Progenitor cell of endocrine pancreas (in vitro differentiated cells): ENCODE measurements around the gene ADIPOQ. TPM values are rescaled to one million over a fixed set of nuclear protein-coding genes. Genes with fewer than 3 reads are reported as not detected.
"Not testable (repeated sequence)": the region's sequence is repeated elsewhere in the genome, so short reads cannot be mapped to it uniquely, and the experiment has no call there.

Experiments
- DNase-seq: peaks from one replicate; pipeline ENCODE4 v3.0.0; 2021; ENCODE audit warnings: low spot score; ENCODE audit not compliant: unreplicated experiment
- H3K27ac Mint-ChIP-seq: 2 replicates; pipeline ENCODE4 v1.8.0; 2021; ENCODE audit warnings: mild to moderate bottlenecking, moderate library complexity, mixed read lengths
- H3K27me3 Mint-ChIP-seq: 2 replicates; pipeline ENCODE4 v1.8.0; 2021; ENCODE audit warnings: mixed read lengths
- H3K36me3 Mint-ChIP-seq: 2 replicates; pipeline ENCODE4 v1.8.0; 2022; ENCODE audit warnings: mixed read lengths; ENCODE audit not compliant: insufficient read depth
- H3K4me1 Mint-ChIP-seq: 2 replicates; pipeline ENCODE4 v1.8.0; 2021; ENCODE audit warnings: low read depth, mixed read lengths
- H3K4me3 Mint-ChIP-seq: 2 replicates; pipeline ENCODE4 v1.8.0; 2021; ENCODE audit warnings: low read depth, mild to moderate bottlenecking, moderate library complexity, mixed read lengths
- H3K9me3 Mint-ChIP-seq: 2 replicates; pipeline ENCODE4 v1.8.0; 2021; ENCODE audit warnings: low read depth, mixed read lengths
- total RNA-seq: library from RNA; stranded (reverse); gene quantifications from 2 replicates; pipeline ENCODE4 v1.2.1, GENCODE V29; 2021
- TF ChIP-seq, protein P1 (sequence below): fragments of 200-600 bp; sonication (generic); IDR thresholded peaks from one replicate; pipeline ENCODE4 v1.5.0; 2021; ENCODE audit warnings: antibody characterized with exemption, mild to moderate bottlenecking; ENCODE audit not compliant: unreplicated experiment

Gene ADIPOQ
- total RNA-seq, 1 donor from 2014 or later, result not detected

GRCh38 chr3:186883686-186884058 is 41.2 kb downstream of the ADIPOQ start:
- Mint-ChIP-seq H3K4me1 (peaks cover 17% of the 10 kb centered on the region), H3K4me3 (no peak overlapping the region), H3K27me3 (no peaks in the 10 kb centered on the region), H3K36me3 (no peaks in the 10 kb centered on the region), H3K27ac (no peak overlapping the region), H3K9me3 (no peaks in the 10 kb centered on the region)
- TF ChIP-seq, protein P1, sequence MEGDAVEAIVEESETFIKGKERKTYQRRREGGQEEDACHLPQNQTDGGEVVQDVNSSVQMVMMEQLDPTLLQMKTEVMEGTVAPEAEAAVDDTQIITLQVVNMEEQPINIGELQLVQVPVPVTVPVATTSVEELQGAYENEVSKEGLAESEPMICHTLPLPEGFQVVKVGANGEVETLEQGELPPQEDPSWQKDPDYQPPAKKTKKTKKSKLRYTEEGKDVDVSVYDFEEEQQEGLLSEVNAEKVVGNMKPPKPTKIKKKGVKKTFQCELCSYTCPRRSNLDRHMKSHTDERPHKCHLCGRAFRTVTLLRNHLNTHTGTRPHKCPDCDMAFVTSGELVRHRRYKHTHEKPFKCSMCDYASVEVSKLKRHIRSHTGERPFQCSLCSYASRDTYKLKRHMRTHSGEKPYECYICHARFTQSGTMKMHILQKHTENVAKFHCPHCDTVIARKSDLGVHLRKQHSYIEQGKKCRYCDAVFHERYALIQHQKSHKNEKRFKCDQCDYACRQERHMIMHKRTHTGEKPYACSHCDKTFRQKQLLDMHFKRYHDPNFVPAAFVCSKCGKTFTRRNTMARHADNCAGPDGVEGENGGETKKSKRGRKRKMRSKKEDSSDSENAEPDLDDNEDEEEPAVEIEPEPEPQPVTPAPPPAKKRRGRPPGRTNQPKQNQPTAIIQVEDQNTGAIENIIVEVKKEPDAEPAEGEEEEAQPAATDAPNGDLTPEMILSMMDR, result no peak
- no peak for DNase-seq

- H3K27me3 Mint-ChIP-seq, H3K36me3 Mint-ChIP-seq, DNase-seq, H3K4me3 Mint-ChIP-seq, H3K27ac Mint-ChIP-seq, H3K9me3 Mint-ChIP-seq: not testable (repeated sequence)
- H3K4me1 Mint-ChIP-seq, result peaks cover 20% of the 10 kb centered on the region
These were observed 42.4 kb downstream of the ADIPOQ start for GRCh38 chr3:186884868-186885267.

- no peak for DNase-seq
- Mint-ChIP-seq H3K27me3 (no peaks in the 10 kb centered on the region), H3K36me3 (no peaks in the 10 kb centered on the region), H3K9me3 (no peaks in the 10 kb centered on the region), H3K4me3 (no peak overlapping the region), H3K27ac (no peak overlapping the region), H3K4me1 (peaks cover 20% of the 10 kb centered on the region)
- TF ChIP-seq, protein P1, result no peak
These were observed 43.9 kb downstream of the ADIPOQ start for GRCh38 chr3:186886202-186886981.

DNA sequence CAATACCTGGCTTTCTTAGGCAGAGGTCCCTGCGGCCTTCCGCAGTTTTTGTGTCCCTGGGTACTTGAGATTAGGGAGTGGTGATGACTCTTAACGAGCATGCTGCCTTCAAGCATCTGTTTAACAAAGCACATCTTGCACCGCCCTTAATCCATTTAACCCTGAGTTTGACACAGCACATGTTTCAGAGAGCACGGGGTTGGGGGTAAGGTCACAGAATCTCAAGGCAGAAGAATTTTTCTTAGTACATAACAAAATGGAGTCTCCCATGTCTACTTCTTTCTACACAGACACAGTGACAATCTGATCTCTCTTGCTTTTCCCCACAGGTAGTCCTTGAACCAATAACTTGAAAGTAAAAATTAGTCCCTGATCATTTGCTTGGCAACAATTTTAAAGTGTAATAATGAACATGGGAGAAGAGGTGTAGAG is 45.0 kb downstream of the ADIPOQ start:
- H3K4me3 Mint-ChIP-seq, H3K27ac Mint-ChIP-seq, H3K9me3 Mint-ChIP-seq, DNase-seq, H3K27me3 Mint-ChIP-seq, H3K36me3 Mint-ChIP-seq: not testable (repeated sequence)
- peaks cover 20% of the 10 kb centered on the region for H3K4me1 Mint-ChIP-seq

GRCh38 chr3:186888569-186888968 is 46.1 kb downstream of the ADIPOQ start:
- no peaks in the 10 kb centered on the region for H3K9me3 Mint-ChIP-seq
- H3K27me3 Mint-ChIP-seq, result no peaks in the 10 kb centered on the region
- DNase-seq, result no peak
- no peak overlapping the region for H3K4me3 Mint-ChIP-seq
- peaks cover 24% of the 10 kb centered on the region for H3K4me1 Mint-ChIP-seq
- no peaks in the 10 kb centered on the region for H3K36me3 Mint-ChIP-seq
- H3K27ac Mint-ChIP-seq, result no peak overlapping the region
- TF ChIP-seq, protein P1, result no peak

DNA sequence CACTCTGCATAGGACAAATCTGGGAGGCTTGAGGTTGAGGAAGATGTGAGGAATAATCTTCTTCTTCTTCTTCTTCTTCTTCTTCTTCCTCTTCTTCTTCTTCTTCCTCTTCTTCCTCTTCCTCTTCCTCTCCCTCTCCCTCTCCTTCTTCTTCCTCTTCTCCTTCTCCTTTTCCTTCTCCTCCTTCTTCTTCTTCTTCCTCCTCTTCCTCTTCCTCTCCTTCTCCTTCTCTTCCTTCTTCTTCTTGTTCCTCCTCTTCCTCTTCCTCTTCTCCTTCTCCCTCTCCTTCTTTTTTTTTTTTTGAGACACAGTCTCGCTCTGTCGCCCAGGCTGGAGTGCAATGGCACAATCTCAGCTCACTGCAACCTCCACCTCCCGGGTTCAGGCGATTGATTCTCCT is 47.2 kb downstream of the ADIPOQ start:
- not testable (repeated sequence) for H3K27ac Mint-ChIP-seq, DNase-seq, H3K9me3 Mint-ChIP-seq, H3K27me3 Mint-ChIP-seq, H3K4me3 Mint-ChIP-seq, H3K36me3 Mint-ChIP-seq
- H3K4me1 Mint-ChIP-seq, result peaks cover 28% of the 10 kb centered on the region

DNA sequence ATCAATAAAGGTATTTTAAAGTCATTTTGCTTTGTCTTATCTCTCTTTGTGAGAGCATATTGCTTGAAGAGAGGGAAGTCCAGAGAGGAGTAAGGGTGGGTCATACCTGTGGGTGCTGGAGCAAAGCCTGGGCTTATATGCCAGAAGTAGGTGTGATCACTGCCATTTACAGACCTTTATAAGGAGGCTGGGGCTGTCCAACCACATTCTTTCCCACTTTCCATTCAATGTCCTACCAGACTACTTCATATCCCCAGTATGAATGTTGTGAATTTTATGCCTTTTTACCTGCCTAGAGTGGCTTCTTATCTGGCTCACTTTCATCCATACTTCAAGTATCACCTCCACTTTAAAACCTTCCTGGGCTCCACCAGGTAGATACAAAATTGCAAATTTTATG is 48.4 kb downstream of the ADIPOQ start:
- H3K27me3 Mint-ChIP-seq, result no peaks in the 10 kb centered on the region
- peaks cover 26% of the 10 kb centered on the region for H3K4me1 Mint-ChIP-seq
- H3K4me3 Mint-ChIP-seq, result no peak overlapping the region
- no peaks in the 10 kb centered on the region for H3K9me3 Mint-ChIP-seq
- TF ChIP-seq, protein P1, result no peak
- no peaks in the 10 kb centered on the region for H3K36me3 Mint-ChIP-seq
- no peak for DNase-seq
- H3K27ac Mint-ChIP-seq, result no peak overlapping the region

DNA sequence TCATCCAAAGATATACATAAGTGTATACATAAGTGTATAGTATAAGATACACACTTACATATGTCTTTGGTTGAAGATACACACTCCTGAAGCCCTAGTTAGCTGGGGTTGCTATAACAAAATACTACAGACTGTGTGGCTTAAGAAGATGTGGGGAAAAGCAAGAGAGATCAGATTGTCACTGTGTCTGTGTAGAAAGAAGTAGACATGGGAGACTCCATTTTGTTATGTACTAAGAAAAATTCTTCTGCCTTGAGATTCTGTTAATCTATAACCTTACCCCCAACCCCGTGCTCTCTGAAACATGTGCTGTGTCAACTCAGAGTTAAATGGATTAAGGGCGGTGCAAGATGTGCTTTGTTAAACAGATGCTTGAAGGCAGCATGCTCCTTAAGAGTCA is 50.6 kb downstream of the ADIPOQ start:
- H3K27me3 Mint-ChIP-seq, H3K9me3 Mint-ChIP-seq, DNase-seq, H3K4me3 Mint-ChIP-seq, H3K36me3 Mint-ChIP-seq, H3K27ac Mint-ChIP-seq: not testable (repeated sequence)
- peaks cover 29% of the 10 kb centered on the region for H3K4me1 Mint-ChIP-seq
